ENCODE measurements around the gene CCDC86. TPM values are rescaled to one million over a fixed set of nuclear protein-coding genes. Genes with fewer than 3 reads are reported as not detected.

CCDC86 gene, protein sequence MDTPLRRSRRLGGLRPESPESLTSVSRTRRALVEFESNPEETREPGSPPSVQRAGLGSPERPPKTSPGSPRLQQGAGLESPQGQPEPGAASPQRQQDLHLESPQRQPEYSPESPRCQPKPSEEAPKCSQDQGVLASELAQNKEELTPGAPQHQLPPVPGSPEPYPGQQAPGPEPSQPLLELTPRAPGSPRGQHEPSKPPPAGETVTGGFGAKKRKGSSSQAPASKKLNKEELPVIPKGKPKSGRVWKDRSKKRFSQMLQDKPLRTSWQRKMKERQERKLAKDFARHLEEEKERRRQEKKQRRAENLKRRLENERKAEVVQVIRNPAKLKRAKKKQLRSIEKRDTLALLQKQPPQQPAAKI
- total RNA-seq: 22.0 and 30.5 TPM in 2 replicates

DNA sequence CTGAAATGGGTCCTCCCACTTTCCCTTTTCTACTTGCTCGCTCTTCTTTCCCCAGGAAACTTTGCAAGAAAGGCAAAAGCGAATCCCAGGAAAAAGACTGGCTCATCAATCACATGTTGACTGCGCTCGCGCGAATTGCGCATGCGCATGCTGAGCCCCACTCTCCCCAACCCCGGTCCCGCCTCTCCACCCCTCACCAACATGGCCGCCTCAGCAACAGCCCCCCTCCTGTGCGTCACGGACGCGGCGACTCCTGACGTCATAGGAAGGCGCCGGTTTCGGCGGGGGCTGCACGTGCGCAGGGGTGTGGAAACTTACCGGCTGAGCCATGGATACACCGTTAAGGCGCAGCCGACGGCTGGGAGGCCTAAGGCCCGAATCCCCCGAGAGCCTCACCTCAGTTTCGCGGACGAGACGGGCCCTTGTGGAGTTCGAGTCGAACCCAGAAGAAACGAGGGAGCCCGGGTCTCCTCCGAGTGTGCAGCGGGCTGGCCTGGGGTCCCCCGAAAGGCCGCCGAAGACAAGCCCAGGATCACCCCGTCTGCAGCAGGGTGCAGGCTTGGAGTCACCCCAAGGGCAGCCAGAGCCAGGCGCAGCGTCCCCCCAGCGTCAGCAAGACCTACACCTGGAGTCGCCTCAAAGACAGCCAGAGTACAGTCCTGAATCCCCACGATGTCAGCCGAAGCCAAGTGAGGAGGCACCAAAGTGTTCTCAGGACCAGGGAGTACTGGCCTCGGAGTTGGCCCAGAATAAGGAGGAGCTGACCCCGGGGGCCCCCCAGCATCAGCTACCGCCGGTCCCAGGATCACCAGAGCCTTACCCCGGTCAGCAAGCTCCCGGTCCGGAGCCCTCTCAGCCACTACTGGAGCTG lies at the start of gene CCDC86:
TSS of gene CCDC86 (plus strand) at position 317 of the 871 bp plus-strand sequence. CDS start at position 329, 12 bp downstream.

GRCh38 chr11:60855726-60856633 lies 14.1 kb downstream of the CCDC86 start, which contains the start of gene PTGDR2:
Gene PTGDR2, minus strand, starts transcription at chr11:60855950. Its CDS starts 2,228 bp downstream, at chr11:60853722.

GRCh38 chr11:60866911-60867870 lies 25.3 kb downstream of the CCDC86 start, which contains the start of gene ZP1:
Gene ZP1, plus strand, starts transcription at chr11:60867542. Its CDS starts 20 bp downstream, at chr11:60867562.

Other genes starting within 250 kb of the CCDC86 start
- not detected in 2 replicates for gene MS4A8, start 142.5 kb upstream of the CCDC86 start, total RNA-seq
- gene MS4A18, start 117.4 kb upstream of the CCDC86 start, total RNA-seq: not detected in 2 replicates
- not detected in 2 replicates for gene MS4A15, start 85.2 kb upstream of the CCDC86 start, total RNA-seq
- not detected in 2 replicates for gene MS4A10, start 56.8 kb upstream of the CCDC86 start, total RNA-seq
- gene PTGDR2, start 13.8 kb downstream of the CCDC86 start, total RNA-seq: 1.5 and 9.4 TPM in 2 replicates
- 0.37 and 0.98 TPM in 2 replicates for gene ZP1, start 25.4 kb downstream of the CCDC86 start, total RNA-seq
- gene PRPF19, start 64.5 kb downstream of the CCDC86 start, total RNA-seq: 54.0 and 62.8 TPM in 2 replicates
- gene TMEM109, start 72.0 kb downstream of the CCDC86 start, total RNA-seq: 36.9 and 39.7 TPM in 2 replicates
- 5.9 and 6.6 TPM in 2 replicates for gene TMEM132A, start 82.3 kb downstream of the CCDC86 start, total RNA-seq
- 4.5 and 8.1 TPM in 2 replicates for gene SLC15A3, start 110.1 kb downstream of the CCDC86 start, total RNA-seq
- not detected in 2 replicates for gene CD6, start 129.6 kb downstream of the CCDC86 start, total RNA-seq